Smooth muscle cell (in vitro differentiated cells): ENCODE data around the gene TPRA1. TPM values are rescaled to one million over a fixed set of nuclear protein-coding genes. Genes with fewer than 3 reads are reported as not detected.

Experiments
- DNase-seq: peaks from one replicate; lab custom pipeline; 2025; ENCODE audit not compliant: unreplicated experiment; lab: John Stamatoyannopoulos, UW
- H2AFZ ChIP-seq: fragments of 200-600 bp; sonication (generic); 2 replicates; pipeline ENCODE4 v1.6.0; 2016; ENCODE audit warnings: antibody characterized with exemption, low read depth, mild to moderate bottlenecking
- H3F3A ChIP-seq: fragments of 200-600 bp; sonication (generic); 2 replicates; pipeline ENCODE4 v1.6.0; 2017; ENCODE audit warnings: antibody characterized with exemption, low read depth
- H3K27ac ChIP-seq: fragments of 200-600 bp; sonication (generic); 2 replicates; pipeline ENCODE4 v1.5.1; 2016; ENCODE audit warnings: low read depth, mild to moderate bottlenecking
- H3K27me3 ChIP-seq: fragments of 200-600 bp; sonication (generic); 2 replicates; pipeline ENCODE4 v1.6.1; 2016; ENCODE audit warnings: low read depth, mild to moderate bottlenecking
- H3K36me3 ChIP-seq: fragments of 200-600 bp; sonication (generic); 2 replicates; pipeline ENCODE4 v1.5.1; 2016; ENCODE audit warnings: low read depth
- H3K4me1 ChIP-seq: fragments of 200-600 bp; sonication (generic); 2 replicates; pipeline ENCODE4 v1.5.1; 2016; ENCODE audit warnings: low read depth
- H3K4me2 ChIP-seq: fragments of 200-600 bp; sonication (generic); 2 replicates; pipeline ENCODE4 v1.6.0; 2016; ENCODE audit warnings: mild to moderate bottlenecking
- H3K4me3 ChIP-seq: fragments of 200-600 bp; sonication (generic); 2 replicates; pipeline ENCODE4 v1.5.1; 2016; ENCODE audit warnings: mild to moderate bottlenecking
- H3K79me2 ChIP-seq: fragments of 200-600 bp; sonication (generic); 2 replicates; pipeline ENCODE4 v1.6.0; 2016; ENCODE audit warnings: low read depth, mild to moderate bottlenecking
- H3K9ac ChIP-seq: fragments of 200-600 bp; sonication (generic); 2 replicates; pipeline ENCODE4 v1.6.0; 2016; ENCODE audit warnings: low read depth
- H3K9me3 ChIP-seq: fragments of 200-600 bp; sonication (generic); replicated peaks from 2 replicates; pipeline ENCODE4 v1.5.1; 2016; ENCODE audit warnings: low read depth
- H4K20me1 ChIP-seq: fragments of 200-600 bp; sonication (generic); 2 replicates; pipeline ENCODE4 v1.6.0; 2016; ENCODE audit warnings: low read depth
- CTCF ChIP-seq: fragments of 200-600 bp; sonication (generic); IDR thresholded peaks from 2 replicates; pipeline ENCODE4 v1.5.1; 2017; ENCODE audit warnings: borderline replicate concordance, mild to moderate bottlenecking, antibody characterized with exemption; ENCODE audit not compliant: insufficient read depth, poor library complexity, severe bottlenecking
- WGBS: methylation state at CpG from one replicate; pipeline ENCODE4 v1.1.7; 2016; ENCODE audit warnings: low lambda C conversion rate; 5-methylcytosine and 5-hydroxymethylcytosine counted together
- polyA plus RNA-seq: library from polyadenylated mRNA; unstranded; fragments of >200 nt; fragmentation: Nextera tagmentation; extraction: Ambion mirVana; gene quantifications from 2 replicates; pipeline ENCODE4 v1.2.1, GENCODE V29; 2016
- total RNA-seq: library from RNA; depleted of rRNA; stranded (reverse); fragments of >200 nt; gene quantifications from 2 replicates; pipeline ENCODE4 v1.2.3, GENCODE V29; 2014

Gene TPRA1
- total and polyA plus RNA-seq, 2 experiments from 2014 or later: 25.9 to 43.5 TPM

GRCh38 chr3:127628426-127628787 is 37.9 kb upstream of the TPRA1 start:
- 95% methylated on average over 4 of the region's 4 CpGs for WGBS
- H4K20me1 ChIP-seq: no peaks in the 10 kb centered on the region
- H3F3A ChIP-seq: no peaks in the 10 kb centered on the region
- no peaks in the 10 kb centered on the region for H3K4me1 ChIP-seq
- no peak overlapping the region for H3K9ac ChIP-seq
- no peak for DNase-seq
- H3K79me2 ChIP-seq: no peaks in the 10 kb centered on the region
- TF ChIP-seq CTCF: no peak
- peaks cover 60% of the 10 kb centered on the region for H3K27me3 ChIP-seq
- H3K27ac ChIP-seq: no peak overlapping the region
- no peaks in the 10 kb centered on the region for H3K9me3 ChIP-seq
- no peaks in the 10 kb centered on the region for H3K36me3 ChIP-seq
- peak overlapping the region; percentile 28 for H3K4me3 ChIP-seq
- no peak overlapping the region for H2AFZ ChIP-seq
- no peak overlapping the region for H3K4me2 ChIP-seq

GRCh38 chr3:127625821-127626220 is 35.3 kb upstream of the TPRA1 start:
- H3K9ac ChIP-seq: no peak overlapping the region
- H3K36me3 ChIP-seq: no peaks in the 10 kb centered on the region
- peaks cover 48% of the 10 kb centered on the region for H3K27me3 ChIP-seq
- H4K20me1 ChIP-seq: no peaks in the 10 kb centered on the region
- no peak overlapping the region for H2AFZ ChIP-seq
- H3F3A ChIP-seq: no peaks in the 10 kb centered on the region
- 74% methylated on average over 2 of the region's 2 CpGs for WGBS
- H3K79me2 ChIP-seq: no peaks in the 10 kb centered on the region
- DNase-seq: no peak
- H3K9me3 ChIP-seq: no peaks in the 10 kb centered on the region
- no peak overlapping the region for H3K4me2 ChIP-seq
- no peak overlapping the region for H3K4me3 ChIP-seq
- no peaks in the 10 kb centered on the region for H3K4me1 ChIP-seq
- H3K27ac ChIP-seq: no peak overlapping the region
- TF ChIP-seq CTCF: no peak

- 93% methylated on average over 5 of the region's 5 CpGs for WGBS
- Histone ChIP-seq H3K4me3 (no peak overlapping the region), H3K4me2 (no peak overlapping the region), H3K27ac (no peak overlapping the region), H3F3A (no peaks in the 10 kb centered on the region), H4K20me1 (no peaks in the 10 kb centered on the region), H3K79me2 (no peaks in the 10 kb centered on the region), H3K36me3 (no peaks in the 10 kb centered on the region), H2AFZ (no peak overlapping the region), H3K9me3 (no peaks in the 10 kb centered on the region), H3K4me1 (no peaks in the 10 kb centered on the region), H3K9ac (no peak overlapping the region), H3K27me3 (peaks cover 33% of the 10 kb centered on the region)
- no peak for DNase-seq
- TF ChIP-seq CTCF: no peak
These were observed 33.5 kb upstream of the TPRA1 start for GRCh38 chr3:127624063-127624462.

GRCh38 chr3:127622772-127623576 is 32.4 kb upstream of the TPRA1 start:
- Histone ChIP-seq H3K27me3 (peaks cover 25% of the 10 kb centered on the region), H3K27ac (no peak overlapping the region), H3K4me1 (no peaks in the 10 kb centered on the region), H3K9me3 (no peaks in the 10 kb centered on the region), H4K20me1 (no peaks in the 10 kb centered on the region), H3K4me2 (no peak overlapping the region), H3K9ac (no peak overlapping the region), H3F3A (no peaks in the 10 kb centered on the region), H3K79me2 (no peaks in the 10 kb centered on the region), H2AFZ (no peak overlapping the region), H3K4me3 (no peak overlapping the region), H3K36me3 (no peaks in the 10 kb centered on the region)
- no peak for TF ChIP-seq CTCF
- DNase-seq: no peak
- 94% methylated on average over 8 of the region's 8 CpGs for WGBS
